ENCODE data around the gene KCNIP1. TPM values are rescaled to one million over a fixed set of nuclear protein-coding genes. Genes with fewer than 3 reads are reported as not detected.

The KCNIP1 gene
- total and polyA plus RNA-seq, 2 of the 8 experiments (the other 6 are each of a cell fraction or from before 2014, with no cell fraction given), result 0.52 to 0.83 TPM

DNA sequence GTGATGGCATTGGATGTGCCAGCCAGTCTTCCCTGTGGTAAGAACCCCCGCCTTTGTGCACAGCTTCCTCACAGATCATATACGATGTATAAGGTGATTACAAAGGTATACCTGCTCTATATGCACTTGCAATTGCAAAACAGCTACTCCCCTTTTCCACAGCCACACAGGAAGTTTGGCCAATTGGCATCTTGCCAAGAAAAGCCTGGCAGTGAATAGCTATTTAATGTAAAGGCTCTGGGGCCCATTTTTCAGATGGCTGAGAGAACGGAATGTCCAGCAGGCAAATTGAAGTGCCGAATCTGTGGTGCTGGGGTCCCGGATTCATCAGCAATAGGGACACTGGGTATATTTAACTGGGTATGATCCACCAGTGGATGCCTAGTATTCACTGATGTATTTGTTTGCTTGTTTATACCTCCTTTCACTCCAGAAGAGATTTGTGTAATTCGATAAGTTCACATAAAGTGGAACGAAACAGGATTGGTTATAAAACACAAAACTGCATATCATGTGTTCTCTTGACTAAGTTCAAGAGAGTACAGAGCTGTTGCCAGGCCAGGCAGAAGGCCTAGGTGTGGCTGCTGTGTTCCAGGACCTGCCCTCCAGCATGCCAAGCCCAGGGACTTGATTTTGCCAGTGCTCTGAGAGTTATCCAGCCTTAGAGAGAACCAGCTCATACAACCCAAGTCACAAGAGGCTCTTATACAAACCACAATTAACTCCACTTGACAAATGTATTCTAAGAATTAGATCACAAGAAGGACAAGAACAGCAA lies 252.0 kb downstream of the KCNIP1 start (continued):
- TF ChIP-seq, protein P1, sequence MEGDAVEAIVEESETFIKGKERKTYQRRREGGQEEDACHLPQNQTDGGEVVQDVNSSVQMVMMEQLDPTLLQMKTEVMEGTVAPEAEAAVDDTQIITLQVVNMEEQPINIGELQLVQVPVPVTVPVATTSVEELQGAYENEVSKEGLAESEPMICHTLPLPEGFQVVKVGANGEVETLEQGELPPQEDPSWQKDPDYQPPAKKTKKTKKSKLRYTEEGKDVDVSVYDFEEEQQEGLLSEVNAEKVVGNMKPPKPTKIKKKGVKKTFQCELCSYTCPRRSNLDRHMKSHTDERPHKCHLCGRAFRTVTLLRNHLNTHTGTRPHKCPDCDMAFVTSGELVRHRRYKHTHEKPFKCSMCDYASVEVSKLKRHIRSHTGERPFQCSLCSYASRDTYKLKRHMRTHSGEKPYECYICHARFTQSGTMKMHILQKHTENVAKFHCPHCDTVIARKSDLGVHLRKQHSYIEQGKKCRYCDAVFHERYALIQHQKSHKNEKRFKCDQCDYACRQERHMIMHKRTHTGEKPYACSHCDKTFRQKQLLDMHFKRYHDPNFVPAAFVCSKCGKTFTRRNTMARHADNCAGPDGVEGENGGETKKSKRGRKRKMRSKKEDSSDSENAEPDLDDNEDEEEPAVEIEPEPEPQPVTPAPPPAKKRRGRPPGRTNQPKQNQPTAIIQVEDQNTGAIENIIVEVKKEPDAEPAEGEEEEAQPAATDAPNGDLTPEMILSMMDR (IDR thresholded peaks at IDR 0.05; ENCODE audit: control extremely low read depth in 1 of 3, insufficient read depth in 1 of 3, low read depth in 1 of 3, low read length in 3 of 3), result no peak
- no peak for TF ChIP-seq CHD2 (IDR thresholded peaks at IDR 0.05; ENCODE audit: low read length)
- TF ChIP-seq HDAC6 (IDR thresholded peaks at IDR 0.05; ENCODE audit: low read depth, low read length), result no peak
- no peak for TF ChIP-seq EGR1 (IDR thresholded peaks at IDR 0.05; ENCODE audit: borderline replicate concordance, low read depth, low read length)
- TF ChIP-seq NRF1 (IDR thresholded peaks at IDR 0.05; ENCODE audit: low read depth, low read length), result no peak
- no peak for TF ChIP-seq E2F6 (IDR thresholded peaks at IDR 0.05)
- no peak for TF ChIP-seq KDM5A (IDR thresholded peaks at IDR 0.05; ENCODE audit: low read length)
- no peak for TF ChIP-seq BCL11A (IDR thresholded peaks at IDR 0.05; ENCODE audit: low read depth in 2 of 2, low read length in 2 of 2)

All from H1 (cell line).